ENCODE measurements around the gene TNIK. TPM values are rescaled to one million over a fixed set of nuclear protein-coding genes. Genes with fewer than 3 reads are reported as not detected.
"Not testable (repeated sequence)": the region's sequence is repeated elsewhere in the genome, so short reads cannot be mapped to it uniquely, and the experiment has no call there.

The TNIK gene
- total RNA-seq, 1 donor from 2014 or later: 1.1 TPM

DNA sequence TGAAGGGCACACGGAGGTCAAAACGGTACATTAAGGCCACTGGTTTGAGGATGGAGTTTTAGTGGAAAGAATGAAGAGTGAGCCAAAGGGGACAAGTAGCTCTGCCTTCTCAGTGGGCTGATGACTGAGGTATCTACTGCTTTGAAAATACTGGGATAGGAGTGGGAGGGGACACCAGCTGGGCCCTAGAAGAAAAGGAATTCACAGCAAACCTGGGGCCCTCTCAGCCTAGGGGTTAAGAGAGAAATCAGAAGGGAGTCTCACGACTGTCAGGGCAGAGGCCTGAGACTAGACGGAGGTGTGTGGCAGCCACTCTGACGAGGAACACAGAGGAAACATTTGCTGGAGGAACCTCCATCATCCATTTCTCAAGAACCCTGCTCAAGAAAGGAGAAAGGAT, 75.1 kb downstream of the TNIK start:
- H3K27me3 ChIP-seq (ENCODE audit: control insufficient read depth, insufficient read depth, low read length): no peaks in the 10 kb centered on the region
- no peak for FAIRE-seq
- TF ChIP-seq, protein P1, sequence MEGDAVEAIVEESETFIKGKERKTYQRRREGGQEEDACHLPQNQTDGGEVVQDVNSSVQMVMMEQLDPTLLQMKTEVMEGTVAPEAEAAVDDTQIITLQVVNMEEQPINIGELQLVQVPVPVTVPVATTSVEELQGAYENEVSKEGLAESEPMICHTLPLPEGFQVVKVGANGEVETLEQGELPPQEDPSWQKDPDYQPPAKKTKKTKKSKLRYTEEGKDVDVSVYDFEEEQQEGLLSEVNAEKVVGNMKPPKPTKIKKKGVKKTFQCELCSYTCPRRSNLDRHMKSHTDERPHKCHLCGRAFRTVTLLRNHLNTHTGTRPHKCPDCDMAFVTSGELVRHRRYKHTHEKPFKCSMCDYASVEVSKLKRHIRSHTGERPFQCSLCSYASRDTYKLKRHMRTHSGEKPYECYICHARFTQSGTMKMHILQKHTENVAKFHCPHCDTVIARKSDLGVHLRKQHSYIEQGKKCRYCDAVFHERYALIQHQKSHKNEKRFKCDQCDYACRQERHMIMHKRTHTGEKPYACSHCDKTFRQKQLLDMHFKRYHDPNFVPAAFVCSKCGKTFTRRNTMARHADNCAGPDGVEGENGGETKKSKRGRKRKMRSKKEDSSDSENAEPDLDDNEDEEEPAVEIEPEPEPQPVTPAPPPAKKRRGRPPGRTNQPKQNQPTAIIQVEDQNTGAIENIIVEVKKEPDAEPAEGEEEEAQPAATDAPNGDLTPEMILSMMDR (IDR thresholded peaks at IDR 0.05; ENCODE audit: insufficient read depth, low read length, severe bottlenecking): no peak
- H3K36me3 ChIP-seq (ENCODE audit: control insufficient read depth, insufficient read depth, low read length): no peaks in the 10 kb centered on the region
- no peak overlapping the region for H3K4me3 ChIP-seq (ENCODE audit: low read depth, low read length)
- no peak for DNase-seq (ENCODE audit: low read depth)

- Histone ChIP-seq H3K36me3 (ENCODE audit: control insufficient read depth, insufficient read depth, low read length) (no peaks in the 10 kb centered on the region), H3K4me3 (ENCODE audit: low read depth, low read length) (no peak overlapping the region), H3K27me3 (ENCODE audit: control insufficient read depth, insufficient read depth, low read length) (no peaks in the 10 kb centered on the region)
- FAIRE-seq (no peak), DNase-seq (ENCODE audit: low read depth) (no peak)
- TF ChIP-seq, protein P1 (IDR thresholded peaks at IDR 0.05; ENCODE audit: insufficient read depth, low read length, severe bottlenecking): no peak
Measured at GRCh38 chr3:171384101-171384891, 75.9 kb downstream of the TNIK start.

DNA sequence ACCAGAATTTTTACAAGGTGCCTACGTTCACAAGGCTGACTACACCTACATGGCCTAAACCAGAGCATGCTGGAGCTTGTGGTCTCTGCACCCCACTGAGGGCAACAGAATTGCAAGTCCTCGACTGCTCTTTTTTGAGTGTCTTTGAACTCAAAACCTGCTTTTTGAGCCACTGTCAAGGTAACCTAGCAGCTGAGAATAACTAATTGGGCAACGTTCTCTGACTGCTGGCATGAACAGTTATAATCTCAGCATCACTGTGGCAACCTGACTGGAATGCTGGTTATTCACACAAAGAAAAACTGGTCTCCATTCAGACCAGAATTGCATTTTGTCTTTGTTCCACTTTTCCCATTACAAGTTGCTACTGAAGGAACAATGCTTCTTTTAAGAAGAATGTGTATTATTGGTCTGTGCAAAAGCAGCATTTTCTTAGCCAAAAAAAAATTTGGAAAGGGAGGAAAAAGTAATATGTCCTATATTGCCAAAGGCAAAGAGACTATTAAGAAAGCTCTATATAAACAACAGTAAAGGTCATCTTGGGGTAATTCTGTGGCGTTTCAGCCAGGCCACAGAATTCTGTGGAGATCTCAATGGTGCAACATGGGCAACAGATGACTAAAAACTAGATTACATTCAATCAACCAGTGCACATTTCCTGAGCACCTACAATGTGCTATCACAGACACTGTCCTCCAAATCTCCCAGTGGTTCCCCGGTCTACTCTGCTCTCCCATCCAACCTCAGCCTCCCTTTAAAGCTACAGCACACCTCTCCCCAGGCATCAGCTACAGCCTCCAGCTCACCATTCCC, 76.8 kb downstream of the TNIK start:
- TF ChIP-seq, protein P1 (IDR thresholded peaks at IDR 0.05; ENCODE audit: insufficient read depth, low read length, severe bottlenecking): no peak
- H3K4me3 ChIP-seq (ENCODE audit: low read depth, low read length): no peak overlapping the region
- DNase-seq (ENCODE audit: low read depth) (no peak), FAIRE-seq (no peak)
- H3K27me3 ChIP-seq (ENCODE audit: control insufficient read depth, insufficient read depth, low read length): no peaks in the 10 kb centered on the region
- H3K36me3 ChIP-seq (ENCODE audit: control insufficient read depth, insufficient read depth, low read length): no peaks in the 10 kb centered on the region

DNA sequence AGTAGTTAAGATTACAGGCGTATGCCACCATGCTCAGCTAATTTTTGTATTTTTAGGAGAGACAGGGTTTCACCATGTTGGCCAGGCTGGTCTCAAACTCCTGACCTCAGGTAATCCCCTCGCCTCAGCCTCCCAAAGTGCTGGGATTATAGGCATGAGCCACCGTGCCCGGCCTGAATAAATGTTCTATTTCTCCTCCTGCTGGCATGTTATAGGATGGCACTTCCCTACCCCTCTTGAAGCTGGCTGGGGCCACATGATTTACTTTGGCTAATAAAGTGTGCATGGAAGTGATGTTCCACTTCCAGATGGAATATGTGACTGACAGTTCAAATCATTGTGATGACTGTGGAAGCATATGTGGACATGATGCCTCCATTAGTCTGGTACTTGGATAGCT, 77.9 kb downstream of the TNIK start:
- not testable (repeated sequence) for FAIRE-seq; DNase-seq (ENCODE audit: low read depth); H3K36me3 ChIP-seq (ENCODE audit: control insufficient read depth, insufficient read depth, low read length); H3K27me3 ChIP-seq (ENCODE audit: control insufficient read depth, insufficient read depth, low read length); H3K4me3 ChIP-seq (ENCODE audit: low read depth, low read length)

- no peak overlapping the region for H3K4me3 ChIP-seq (ENCODE audit: low read depth, low read length)
- no peaks in the 10 kb centered on the region for H3K27me3 ChIP-seq (ENCODE audit: control insufficient read depth, insufficient read depth, low read length)
- no peak for DNase-seq (ENCODE audit: low read depth)
- H3K36me3 ChIP-seq (ENCODE audit: control insufficient read depth, insufficient read depth, low read length): no peaks in the 10 kb centered on the region
- FAIRE-seq: no peak
- TF ChIP-seq, protein P1 (IDR thresholded peaks at IDR 0.05; ENCODE audit: insufficient read depth, low read length, severe bottlenecking): no peak
Measured at GRCh38 chr3:171380711-171381425, 79.3 kb downstream of the TNIK start.

DNA sequence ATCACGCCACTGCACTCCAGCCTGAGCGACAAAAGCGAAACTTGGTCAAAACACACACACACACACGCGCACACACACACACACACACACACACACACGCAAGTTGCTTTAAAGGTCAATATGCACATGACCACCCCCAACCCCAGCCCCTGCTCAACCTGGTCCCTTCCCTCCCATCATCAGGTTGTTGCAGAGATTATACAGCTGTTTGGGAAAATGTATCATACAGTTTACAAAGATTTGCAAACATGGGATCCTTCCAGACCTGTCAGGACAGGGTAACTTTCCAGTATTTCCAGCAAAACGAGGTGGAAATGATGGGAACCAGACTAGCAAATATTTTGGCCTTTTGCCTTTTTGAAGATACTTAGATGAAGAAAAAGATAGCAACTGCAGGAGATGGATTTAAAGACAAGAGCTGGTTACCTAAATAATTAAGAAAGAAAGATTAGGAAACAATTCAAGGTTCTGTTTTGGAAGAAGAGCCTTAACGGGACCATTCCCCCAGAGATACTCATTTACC, 80.2 kb downstream of the TNIK start:
- TF ChIP-seq, protein P1 (IDR thresholded peaks at IDR 0.05; ENCODE audit: insufficient read depth, low read length, severe bottlenecking): no peak
- DNase-seq (ENCODE audit: low read depth) (no peak), FAIRE-seq (no peak)
- Histone ChIP-seq H3K4me3 (ENCODE audit: low read depth, low read length) (no peak overlapping the region), H3K27me3 (ENCODE audit: control insufficient read depth, insufficient read depth, low read length) (no peaks in the 10 kb centered on the region), H3K36me3 (ENCODE audit: control insufficient read depth, insufficient read depth, low read length) (no peaks in the 10 kb centered on the region)
